Fibroblast of lung (primary cell): ENCODE results near the gene USP20. TPM values are rescaled to one million over a fixed set of nuclear protein-coding genes. Genes with fewer than 3 reads are reported as not detected.

Source experiments
- DNase-seq, 2 donors: peaks; one replicate each; pipeline versions ENCODE4 v3.0.0 to v3.0.0-alpha.2; 2010; ENCODE audit warnings: low read depth in 2 of 2
- H2AFZ ChIP-seq: 2 replicates; pipeline ENCODE4 v1.5.1; 2012; ENCODE audit warnings: low read length, control low read depth, inconsistent platforms
- H3K27ac ChIP-seq: 2 replicates; pipeline ENCODE4 v1.5.1; 2011; ENCODE audit warnings: low read length, control low read depth; ENCODE audit not compliant: insufficient read depth
- H3K27me3 ChIP-seq: 2 replicates; pipeline ENCODE4 v1.5.1; 2011; ENCODE audit warnings: mild to moderate bottlenecking, low read length; ENCODE audit not compliant: control insufficient read depth, insufficient read depth
- H3K36me3 ChIP-seq: 2 replicates; pipeline ENCODE4 v1.5.1; 2011; ENCODE audit warnings: low read length; ENCODE audit not compliant: control insufficient read depth, insufficient read depth
- H3K4me1 ChIP-seq: 2 replicates; pipeline ENCODE4 v1.5.1; 2011; ENCODE audit warnings: low read length; ENCODE audit not compliant: control insufficient read depth, insufficient read depth; ENCODE audit errors: extremely low read depth
- H3K4me2 ChIP-seq: 2 replicates; pipeline ENCODE4 v1.5.1; 2011; ENCODE audit warnings: low read length, control low read depth; ENCODE audit not compliant: insufficient read depth; ENCODE audit errors: extremely low read depth
- H3K4me3 ChIP-seq, 4 experiments: fragments of 200-600 bp in 1 of 4; sonication (generic) in 1 of 4; replicated peaks in 1 of 4; 2 replicates each; pipeline ENCODE4 v1.5.1; 2011 to 2016; ENCODE audit warnings: low read length in 4 of 4, low read depth in 3 of 4, mild to moderate bottlenecking in 3 of 4, control low read depth in 2 of 4, inconsistent platforms in 1 of 4, mixed read lengths in 1 of 4; ENCODE audit not compliant: insufficient read depth in 1 of 4; ENCODE audit errors: control extremely low read depth in 1 of 4
- H3K79me2 ChIP-seq: 2 replicates; pipeline ENCODE4 v1.5.1; 2012; ENCODE audit warnings: mild to moderate bottlenecking, low read length, inconsistent platforms; ENCODE audit not compliant: control insufficient read depth, insufficient read depth
- H3K9ac ChIP-seq: 2 replicates; pipeline ENCODE4 v1.5.1; 2011; ENCODE audit warnings: mild to moderate bottlenecking, low read length, control low read depth; ENCODE audit not compliant: insufficient read depth
- H3K9me3 ChIP-seq: 2 replicates; pipeline ENCODE4 v1.5.1; 2012; ENCODE audit warnings: low read depth, low read length; ENCODE audit not compliant: control insufficient read depth, insufficient read depth
- H4K20me1 ChIP-seq: 2 replicates; pipeline ENCODE4 v1.5.1; 2011; ENCODE audit warnings: low read length; ENCODE audit not compliant: control insufficient read depth, insufficient read depth; ENCODE audit errors: extremely low read depth
- EZH2 ChIP-seq: IDR thresholded peaks from 2 replicates; pipeline ENCODE4 v1.5.1; 2012; ENCODE audit warnings: low read length, control low read depth, mild to moderate bottlenecking; ENCODE audit errors: missing control alignments
- polyA plus RNA-seq, 2 donors: library from polyadenylated mRNA; depleted of rRNA in 1 of 2; stranded (reverse) in 1 of 2; unstranded in 1 of 2; fragments of >200 nt; gene quantifications; 2 replicates each; pipeline ENCODE4 v1.2.1, GENCODE V29; 2011 to 2012; ENCODE audit warnings: missing spikeins in 1 of 2
- total RNA-seq: library from RNA; depleted of rRNA; stranded (reverse); fragments of >200 nt; gene quantifications from 2 replicates; pipeline ENCODE4 v1.2.1, GENCODE V29; 2014
- TF ChIP-seq, protein P1 (sequence below), 2 donors: IDR thresholded peaks in 1 of 2; conservative IDR thresholded peaks in 1 of 2; 1 replicate in 1 of 2; 2 replicates in 1 of 2; pipeline ENCODE4 v1.5.1; 2011 to 2012; ENCODE audit warnings: low read length in 2 of 2, control low read depth in 1 of 2, inconsistent platforms in 1 of 2, low read depth in 1 of 2, mild to moderate bottlenecking in 1 of 2

USP20 gene
- total and polyA plus RNA-seq, 2 donors (not counting 1 experiment from before 2014, with no cell fraction given): 6.7 to 12.9 TPM

DNA sequence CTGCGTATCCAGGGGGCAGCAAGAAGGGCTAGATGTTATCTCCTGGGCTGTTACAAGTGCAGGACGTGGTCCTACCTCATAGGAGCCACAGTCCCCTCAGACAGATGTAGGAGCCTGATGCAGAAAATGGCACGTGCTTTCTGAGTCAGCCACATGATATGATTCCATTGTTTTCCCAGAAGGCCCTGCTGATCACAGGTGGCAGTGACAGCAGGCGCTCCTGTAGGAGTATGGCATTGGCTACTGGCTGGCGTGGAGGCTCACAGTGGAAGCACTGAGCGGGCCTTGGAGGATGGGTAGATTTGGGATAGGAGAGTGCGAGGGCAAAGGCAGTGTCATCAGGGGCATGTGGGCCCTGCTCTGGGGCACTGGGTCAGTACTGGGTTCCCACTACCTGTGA lies 21.9 kb downstream of the USP20 start:
- no peak for DNase-seq
- TF ChIP-seq, protein P1, sequence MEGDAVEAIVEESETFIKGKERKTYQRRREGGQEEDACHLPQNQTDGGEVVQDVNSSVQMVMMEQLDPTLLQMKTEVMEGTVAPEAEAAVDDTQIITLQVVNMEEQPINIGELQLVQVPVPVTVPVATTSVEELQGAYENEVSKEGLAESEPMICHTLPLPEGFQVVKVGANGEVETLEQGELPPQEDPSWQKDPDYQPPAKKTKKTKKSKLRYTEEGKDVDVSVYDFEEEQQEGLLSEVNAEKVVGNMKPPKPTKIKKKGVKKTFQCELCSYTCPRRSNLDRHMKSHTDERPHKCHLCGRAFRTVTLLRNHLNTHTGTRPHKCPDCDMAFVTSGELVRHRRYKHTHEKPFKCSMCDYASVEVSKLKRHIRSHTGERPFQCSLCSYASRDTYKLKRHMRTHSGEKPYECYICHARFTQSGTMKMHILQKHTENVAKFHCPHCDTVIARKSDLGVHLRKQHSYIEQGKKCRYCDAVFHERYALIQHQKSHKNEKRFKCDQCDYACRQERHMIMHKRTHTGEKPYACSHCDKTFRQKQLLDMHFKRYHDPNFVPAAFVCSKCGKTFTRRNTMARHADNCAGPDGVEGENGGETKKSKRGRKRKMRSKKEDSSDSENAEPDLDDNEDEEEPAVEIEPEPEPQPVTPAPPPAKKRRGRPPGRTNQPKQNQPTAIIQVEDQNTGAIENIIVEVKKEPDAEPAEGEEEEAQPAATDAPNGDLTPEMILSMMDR (conservative IDR thresholded peaks at IDR 0.05 in 1 of 2, IDR thresholded peaks at IDR 0.05 in 1 of 2; ENCODE audit: low read depth in 1 of 2, low read length in 2 of 2): no peak
- no peak for TF ChIP-seq EZH2
- H3K4me1 ChIP-seq: no peaks in the 10 kb centered on the region
- no peak overlapping the region for H2AFZ ChIP-seq
- no peak overlapping the region for H3K27ac ChIP-seq
- no peaks in the 10 kb centered on the region for H3K9me3 ChIP-seq
- H3K27me3 ChIP-seq: no peaks in the 10 kb centered on the region
- H4K20me1 ChIP-seq: no peaks in the 10 kb centered on the region
- H3K79me2 ChIP-seq: no peaks in the 10 kb centered on the region
- H3K36me3 ChIP-seq: peaks cover 6% of the 10 kb centered on the region
- H3K4me2 ChIP-seq: no peak overlapping the region
- no peak overlapping the region for H3K4me3 ChIP-seq
- H3K9ac ChIP-seq: no peak overlapping the region

DNA sequence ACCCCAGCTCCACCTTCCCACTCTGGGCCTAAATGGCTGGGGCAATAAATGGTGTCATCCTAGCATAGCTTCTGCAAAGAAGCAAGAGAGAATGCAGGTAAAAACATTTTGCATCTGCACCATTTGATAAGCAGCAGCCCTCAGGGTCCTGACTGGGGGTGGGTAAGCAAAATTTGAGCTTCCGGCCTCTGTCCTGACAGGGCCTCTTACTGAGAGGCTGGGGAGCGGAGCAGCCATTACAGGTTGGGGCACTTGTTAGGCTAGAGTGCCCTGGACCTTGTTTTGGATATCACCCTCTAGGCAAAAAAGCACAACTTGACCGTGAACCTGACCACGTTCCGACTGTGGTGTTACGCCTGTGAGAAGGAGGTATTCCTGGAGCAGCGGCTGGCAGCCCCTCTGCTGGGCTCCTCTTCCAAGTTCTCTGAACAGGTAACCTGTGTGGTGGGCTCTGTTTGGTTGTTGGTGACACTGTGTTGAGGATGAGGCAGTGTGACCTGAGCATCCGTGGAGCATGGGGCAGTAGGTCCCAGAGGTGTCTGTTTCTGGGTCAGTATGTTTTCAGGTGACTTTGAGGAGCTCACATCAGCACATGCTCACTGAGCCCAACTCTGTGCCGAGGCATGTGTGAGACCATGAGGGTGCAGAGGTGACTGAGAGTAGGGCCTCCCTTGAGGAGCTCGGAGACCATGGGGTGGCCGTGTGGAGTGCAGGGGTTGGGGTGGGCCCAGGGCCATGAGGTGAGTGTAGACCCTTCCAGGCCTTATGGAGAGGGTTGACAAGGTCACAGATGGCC lies 23.1 kb downstream of the USP20 start:
- Histone ChIP-seq H3K79me2 (no peaks in the 10 kb centered on the region), H3K4me2 (no peak overlapping the region), H2AFZ (no peak overlapping the region), H3K9ac (no peak overlapping the region), H3K27ac (no peak overlapping the region), H3K4me1 (no peaks in the 10 kb centered on the region), H4K20me1 (no peaks in the 10 kb centered on the region), H3K27me3 (no peaks in the 10 kb centered on the region), H3K36me3 (peaks cover 4% of the 10 kb centered on the region), H3K4me3 (no peak overlapping the region), H3K9me3 (no peaks in the 10 kb centered on the region)
- TF ChIP-seq EZH2: no peak
- TF ChIP-seq, protein P1 (conservative IDR thresholded peaks at IDR 0.05 in 1 of 2, IDR thresholded peaks at IDR 0.05 in 1 of 2; ENCODE audit: low read depth in 1 of 2, low read length in 2 of 2): no peak
- no peak for DNase-seq

DNA sequence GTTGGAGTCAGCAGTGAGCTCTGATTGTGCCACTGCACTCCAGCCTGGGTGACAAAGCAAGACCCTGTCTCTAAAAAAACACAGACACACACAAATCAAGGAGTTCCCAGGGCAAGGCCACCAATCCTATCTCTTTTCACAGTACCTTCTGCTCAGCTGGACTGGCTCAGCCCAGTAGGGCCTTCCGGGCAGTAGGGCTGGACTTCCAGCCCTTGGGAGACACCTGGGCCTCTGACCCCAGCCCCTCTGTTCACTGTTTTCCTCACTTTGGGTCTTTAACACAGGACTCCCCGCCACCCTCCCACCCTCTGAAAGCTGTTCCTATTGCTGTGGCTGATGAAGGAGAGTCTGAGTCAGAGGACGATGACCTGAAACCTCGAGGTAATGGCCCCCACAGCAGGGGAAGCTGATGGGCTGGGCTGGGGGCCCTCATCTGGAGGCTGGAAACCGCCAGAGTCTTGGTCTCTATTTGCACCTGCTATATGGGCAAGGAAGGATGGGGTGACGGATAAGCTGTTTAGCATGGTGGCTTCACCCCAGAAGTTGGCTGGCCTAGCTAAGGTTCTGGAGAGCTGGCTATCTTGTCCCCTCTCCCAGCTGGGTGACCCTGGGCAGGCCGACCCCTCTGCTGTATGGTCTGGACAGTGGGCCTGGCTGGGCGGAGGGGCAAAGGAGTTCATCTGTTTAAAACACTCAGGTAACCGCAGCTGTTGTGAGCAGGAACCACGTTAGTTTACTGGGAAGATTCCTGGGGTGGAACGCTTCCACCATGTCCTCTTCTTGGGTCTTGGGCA lies 25.6 kb downstream of the USP20 start:
- Histone ChIP-seq H3K4me2 (no peak overlapping the region), H4K20me1 (no peaks in the 10 kb centered on the region), H3K79me2 (no peaks in the 10 kb centered on the region), H3K4me3 (no peak overlapping the region), H3K4me1 (no peaks in the 10 kb centered on the region), H2AFZ (no peak overlapping the region), H3K36me3 (peaks cover 3% of the 10 kb centered on the region), H3K27ac (no peak overlapping the region), H3K9ac (no peak overlapping the region), H3K27me3 (no peaks in the 10 kb centered on the region), H3K9me3 (no peaks in the 10 kb centered on the region)
- no peak for DNase-seq
- TF ChIP-seq EZH2: no peak
- TF ChIP-seq, protein P1 (conservative IDR thresholded peaks at IDR 0.05 in 1 of 2, IDR thresholded peaks at IDR 0.05 in 1 of 2; ENCODE audit: low read depth in 1 of 2, low read length in 2 of 2): no peak
